ENCODE data around the gene SPINT2. TPM values are rescaled to one million over a fixed set of nuclear protein-coding genes. Genes with fewer than 3 reads are reported as not detected.

SPINT2 gene
- total and polyA plus RNA-seq, 12 donors = 3.4 to 29.2 (median 12.3) TPM

GRCh38 chr19:38243279-38243673 is 21.1 kb upstream of the SPINT2 start:
- 67 to 68% methylated on average over 15 of the region's 15 CpGs for whole genome bisulfite sequencing, 2 donors
- peak overlapping the region in 5 of 10 donors; percentile 21 to 45 (median 38) for H3K4me3 ChIP-seq
- no peak for TF ChIP-seq CTCF (IDR thresholded peaks at IDR 0.05)
- no peaks in the 10 kb centered on the region for H3K9me3 ChIP-seq
- no peaks in the 10 kb centered on the region for H3K27me3 ChIP-seq
- DNase-seq (no peak), ATAC-seq (no peak)
- intact Hi-C loops (cut with DNase I) = loop anchor here in 4 of 10 donors (1.0 to 5.0 kb wide), 3 partner anchors 89 to 92 kb away; partner anchors contain the start of gene CATSPERG (in 2 of the 4)
- no peak overlapping the region for H3K27ac ChIP-seq
- H3K4me1 ChIP-seq = peaks cover 0 to 59% (median 11%) of the 10 kb centered on the region in 9 donors
- peaks cover 0 to under 1% (median 0%) of the 10 kb centered on the region in 9 donors for H3K36me3 ChIP-seq

GRCh38 chr19:38245826-38246498 is 18.4 kb upstream of the SPINT2 start:
- ATAC-seq (peak in 1 of 8 donors; percentile 35), DNase-seq (no peak)
- no peak for TF ChIP-seq CTCF (IDR thresholded peaks at IDR 0.05)
- Histone ChIP-seq H3K4me3 (no peak overlapping the region), H3K4me1 (peaks cover 0 to 75% (median 20%) of the 10 kb centered on the region in 9 donors), H3K36me3 (peaks cover 0 to 5% (median 0%) of the 10 kb centered on the region in 9 donors), H3K9me3 (no peaks in the 10 kb centered on the region), H3K27ac (peak overlapping the region in 4 of 10 donors; percentile 8 to 63 (median 56)), H3K27me3 (no peaks in the 10 kb centered on the region)
- 66 to 77% methylated on average over 12 to 14 of the region's 14 CpGs for WGBS, 2 donors
- intact Hi-C loops (cut with DNase I) = loop anchor here in 3 of 10 donors (2.0 kb wide), 2 partner anchors 87 to 89 kb away; partner anchors contain the start of gene CATSPERG (in 2 of the 3)

DNA sequence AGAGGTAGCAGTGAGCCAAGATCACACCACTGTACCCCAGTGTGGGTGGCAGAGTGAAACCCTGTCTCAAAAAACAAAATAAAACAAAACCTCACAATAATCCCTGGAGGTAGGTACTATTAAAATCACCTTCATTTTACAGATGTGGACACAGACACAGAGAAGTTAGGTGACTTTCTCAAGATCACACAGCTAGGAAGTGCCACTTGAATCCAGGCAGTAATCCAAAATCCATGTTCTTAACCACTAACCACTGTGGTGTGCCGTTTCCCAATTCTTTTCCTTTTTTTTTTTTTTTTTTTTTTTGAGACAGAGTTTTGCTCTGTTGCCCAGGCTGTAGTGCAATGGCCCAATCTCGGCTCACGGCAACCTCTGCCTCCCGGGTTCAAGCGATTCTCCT is 17.2 kb upstream of the SPINT2 start:
- H3K9me3 ChIP-seq = no peaks in the 10 kb centered on the region
- DNase-seq (no peak), ATAC-seq (no peak)
- 81 to 88% methylated on average over 5 of the region's 5 CpGs for WGBS, 2 donors
- peaks cover 0 to 87% (median 21%) of the 10 kb centered on the region in 9 donors for H3K4me1 ChIP-seq
- peak overlapping the region in 4 of 10 donors; percentile 6 to 96 (median 42) for H3K27ac ChIP-seq
- intact Hi-C loops (cut with DNase I) = no loop called here
- H3K27me3 ChIP-seq = no peaks in the 10 kb centered on the region
- no peak for TF ChIP-seq CTCF (IDR thresholded peaks at IDR 0.05)
- H3K36me3 ChIP-seq = peaks cover 0 to 5% (median 0%) of the 10 kb centered on the region in 9 donors
- no peak overlapping the region for H3K4me3 ChIP-seq

DNA sequence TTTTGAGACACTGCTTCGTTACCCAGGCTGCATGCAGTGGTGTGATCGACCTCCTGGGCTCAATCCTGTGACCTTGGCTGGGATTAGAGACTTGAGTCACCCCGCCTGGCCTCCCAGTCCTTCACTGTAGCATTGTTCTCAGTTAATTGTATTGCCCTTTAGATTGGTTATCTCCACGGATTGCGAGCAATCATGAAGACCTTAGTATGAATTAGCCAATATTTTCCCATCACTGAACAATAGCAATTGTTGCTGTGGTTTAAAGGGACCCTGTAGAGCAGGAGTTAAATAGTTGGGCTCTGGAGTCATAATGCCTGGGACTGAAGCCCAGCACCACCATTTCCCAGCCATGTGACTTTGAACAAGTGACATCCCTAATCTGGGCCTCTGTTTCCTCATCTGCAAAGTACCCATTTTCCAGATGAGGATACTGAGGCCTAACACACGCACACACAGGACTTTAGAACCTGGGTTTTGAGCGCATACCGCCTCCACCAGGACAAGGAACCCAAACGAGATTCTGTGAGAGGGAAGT is 16.6 kb upstream of the SPINT2 start:
- no peak overlapping the region for H3K4me3 ChIP-seq
- no peak for TF ChIP-seq CTCF (IDR thresholded peaks at IDR 0.05)
- 68 to 71% methylated on average over 9 of the region's 9 CpGs for WGBS, 2 donors

More for the DNA sequence above, 16.6 kb upstream of the SPINT2 start:
- H3K9me3 ChIP-seq = no peaks in the 10 kb centered on the region
- intact Hi-C loops (cut with DNase I) = no loop called here
- peaks cover 0 to 94% (median 25%) of the 10 kb centered on the region in 9 donors for H3K4me1 ChIP-seq
- DNase-seq = no peak
- no peaks in the 10 kb centered on the region for H3K27me3 ChIP-seq
- H3K36me3 ChIP-seq = peaks cover 0 to 5% (median 0%) of the 10 kb centered on the region in 9 donors
- ATAC-seq = peak in 1 of 8 donors; percentile 6
- H3K27ac ChIP-seq = peak overlapping the region in 8 of 10 donors; percentile 0 to 96 (median 34)
